Vagina (tissue), 2 donors: ENCODE data around the gene SLC23A2.

ENCODE experiments used
- POLR2A ChIP-seq, 2 donors: fragments of 450-650 bp; IDR thresholded peaks; one replicate each; pipeline ENCODE4 v1.6.1; 2017; ENCODE audit warnings: antibody characterized with exemption in 2 of 2, mild to moderate bottlenecking in 2 of 2, moderate library complexity in 2 of 2
- POLR2AphosphoS5 ChIP-seq, 2 donors: sonication (generic); formaldehyde crosslinking; IDR thresholded peaks; one replicate each; pipeline ENCODE4 v1.9.0; 2017; ENCODE audit warnings: antibody characterized with exemption in 2 of 2, mild to moderate bottlenecking in 2 of 2, low read depth in 1 of 2; ENCODE audit not compliant: insufficient read depth in 1 of 2
- TF ChIP-seq, protein P1 (sequence below), 3 experiments: fragments of 450-650 bp in 2 of 3; fragments of 200-600 bp in 1 of 3; sonication (generic) in 1 of 3; IDR thresholded peaks; one replicate each; pipeline ENCODE4 v1.5.1; 2017 to 2019; ENCODE audit warnings: antibody characterized with exemption in 3 of 3, mild to moderate bottlenecking in 2 of 3, moderate library complexity in 2 of 3

DNA sequence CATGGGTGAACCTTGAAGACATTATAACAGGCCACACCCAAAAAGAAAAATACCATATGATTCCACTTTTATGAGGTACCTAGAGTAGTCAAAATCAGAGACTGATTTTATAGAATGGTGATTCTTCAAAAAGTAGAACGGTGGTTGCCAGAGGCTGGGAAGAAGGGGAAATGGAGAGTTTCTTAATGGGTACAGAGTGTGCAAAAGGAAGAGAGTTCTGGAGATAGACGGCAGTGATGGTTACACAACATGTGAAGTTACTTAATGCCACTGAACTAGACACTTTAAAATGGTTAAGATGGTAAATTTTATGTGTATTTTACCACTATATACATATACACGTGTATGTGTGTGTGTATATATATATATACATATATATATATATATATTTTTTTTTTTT is 198.8 kb downstream of the SLC23A2 start:
- TF ChIP-seq, protein P1, sequence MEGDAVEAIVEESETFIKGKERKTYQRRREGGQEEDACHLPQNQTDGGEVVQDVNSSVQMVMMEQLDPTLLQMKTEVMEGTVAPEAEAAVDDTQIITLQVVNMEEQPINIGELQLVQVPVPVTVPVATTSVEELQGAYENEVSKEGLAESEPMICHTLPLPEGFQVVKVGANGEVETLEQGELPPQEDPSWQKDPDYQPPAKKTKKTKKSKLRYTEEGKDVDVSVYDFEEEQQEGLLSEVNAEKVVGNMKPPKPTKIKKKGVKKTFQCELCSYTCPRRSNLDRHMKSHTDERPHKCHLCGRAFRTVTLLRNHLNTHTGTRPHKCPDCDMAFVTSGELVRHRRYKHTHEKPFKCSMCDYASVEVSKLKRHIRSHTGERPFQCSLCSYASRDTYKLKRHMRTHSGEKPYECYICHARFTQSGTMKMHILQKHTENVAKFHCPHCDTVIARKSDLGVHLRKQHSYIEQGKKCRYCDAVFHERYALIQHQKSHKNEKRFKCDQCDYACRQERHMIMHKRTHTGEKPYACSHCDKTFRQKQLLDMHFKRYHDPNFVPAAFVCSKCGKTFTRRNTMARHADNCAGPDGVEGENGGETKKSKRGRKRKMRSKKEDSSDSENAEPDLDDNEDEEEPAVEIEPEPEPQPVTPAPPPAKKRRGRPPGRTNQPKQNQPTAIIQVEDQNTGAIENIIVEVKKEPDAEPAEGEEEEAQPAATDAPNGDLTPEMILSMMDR (IDR thresholded peaks at IDR 0.05): no peak
- TF ChIP-seq POLR2A (IDR thresholded peaks at IDR 0.05): no peak
- no peak for TF ChIP-seq POLR2AphosphoS5 (IDR thresholded peaks at IDR 0.05; ENCODE audit: insufficient read depth in 1 of 2, low read depth in 1 of 2)
